ENCODE results near the gene WIPF2. TPM values are rescaled to one million over a fixed set of nuclear protein-coding genes. Genes with fewer than 3 reads are reported as not detected.

The WIPF2 gene
- polyA plus RNA-seq, 1 donor (not counting 4 experiments of a cell fraction or from before 2014, with no cell fraction given) = 8.5 TPM

DNA sequence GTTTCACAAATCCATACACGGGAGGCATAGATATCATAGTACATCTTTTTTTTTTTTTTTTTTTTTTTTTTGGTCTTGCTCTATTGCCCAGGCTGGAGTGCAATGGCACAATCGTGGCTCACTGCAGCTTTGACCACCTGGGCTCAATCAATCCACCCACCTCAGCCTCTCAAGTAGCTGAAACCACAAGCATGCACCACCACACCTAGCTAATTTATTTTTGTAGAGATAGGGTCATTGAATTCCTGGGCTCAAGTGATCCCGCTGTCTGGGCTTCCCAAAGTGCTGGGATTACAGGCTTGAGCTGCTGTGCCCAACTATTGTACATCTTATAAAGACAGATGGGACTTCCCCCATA, 45.3 kb upstream of the WIPF2 start:
- TF ChIP-seq CTCF (optimal IDR thresholded peaks at IDR 0.05 in 1 of 3, IDR thresholded peaks at IDR 0.05 in 1 of 3, conservative IDR thresholded peaks at IDR 0.05 in 1 of 3; ENCODE audit: extremely low read depth in 1 of 3, insufficient read depth in 2 of 3, low read length in 3 of 3) = no peak
- TF ChIP-seq EZH2 (IDR thresholded peaks at IDR 0.05; ENCODE audit: low read length) = no peak
- H3K4me1 ChIP-seq (ENCODE audit: control insufficient read depth, extremely low read depth, insufficient read depth, low read length) = peaks cover 18% of the 10 kb centered on the region
- no peak overlapping the region for H2AFZ ChIP-seq (ENCODE audit: control insufficient read depth, low read length)
- no peaks in the 10 kb centered on the region for H4K20me1 ChIP-seq (ENCODE audit: control insufficient read depth, extremely low read depth, insufficient read depth, low read length)
- H3K4me2 ChIP-seq (ENCODE audit: control insufficient read depth, extremely low read depth, insufficient read depth, low read depth, low read length) = no peak overlapping the region
- DNase-seq (ENCODE audit: low read depth, low spot score) = no peak
- H3K9me3 ChIP-seq (ENCODE audit: control insufficient read depth, low read depth, low read length) = no peaks in the 10 kb centered on the region
- H3K9me1 ChIP-seq (ENCODE audit: control insufficient read depth, extremely low read depth, insufficient read depth, low read length) = no peaks in the 10 kb centered on the region
- dilution Hi-C loops (cut with MboI; ENCODE audit: extremely low pct_ligation_motif_present, low sequenced_read_pairs) = no loop called here
- H3K9ac ChIP-seq (ENCODE audit: control insufficient read depth, extremely low read depth, insufficient read depth, low read length) = no peak overlapping the region
- FAIRE-seq = no peak
- H3K79me2 ChIP-seq (ENCODE audit: control insufficient read depth, insufficient read depth, low read length) = no peaks in the 10 kb centered on the region
- H3K4me3 ChIP-seq (ENCODE audit: control insufficient read depth in 2 of 3, extremely low read depth in 1 of 3, insufficient read depth in 2 of 3, low read depth in 1 of 3, low read length in 3 of 3) = no peak overlapping the region
- peaks cover 20 to 25% of the 10 kb centered on the region in 2 experiments for H3K36me3 ChIP-seq (ENCODE audit: control insufficient read depth in 2 of 2, extremely low read depth in 1 of 2, insufficient read depth in 2 of 2, low read length in 2 of 2)
- no peak overlapping the region for H3K27ac ChIP-seq (ENCODE audit: control insufficient read depth, insufficient read depth, low read length)
- H3K27me3 ChIP-seq (ENCODE audit: control insufficient read depth, extremely low read depth, insufficient read depth, low read length) = no peaks in the 10 kb centered on the region

GRCh38 chr17:40174514-40174913, 44.6 kb upstream of the WIPF2 start:
- H3K4me1 ChIP-seq (ENCODE audit: control insufficient read depth, extremely low read depth, insufficient read depth, low read length) = peaks cover 25% of the 10 kb centered on the region
- peaks cover 18% of the 10 kb centered on the region in 2 experiments for H3K36me3 ChIP-seq (ENCODE audit: control insufficient read depth in 2 of 2, extremely low read depth in 1 of 2, insufficient read depth in 2 of 2, low read length in 2 of 2)
- H3K9me3 ChIP-seq (ENCODE audit: control insufficient read depth, low read depth, low read length) = no peaks in the 10 kb centered on the region
- no peaks in the 10 kb centered on the region for H3K27me3 ChIP-seq (ENCODE audit: control insufficient read depth, extremely low read depth, insufficient read depth, low read length)
- H3K79me2 ChIP-seq (ENCODE audit: control insufficient read depth, insufficient read depth, low read length) = no peaks in the 10 kb centered on the region
- DNase-seq (ENCODE audit: low read depth, low spot score) (no peak), FAIRE-seq (no peak)
- no peak overlapping the region for H2AFZ ChIP-seq (ENCODE audit: control insufficient read depth, low read length)
- no peaks in the 10 kb centered on the region for H4K20me1 ChIP-seq (ENCODE audit: control insufficient read depth, extremely low read depth, insufficient read depth, low read length)
- H3K4me3 ChIP-seq (ENCODE audit: control insufficient read depth in 2 of 3, extremely low read depth in 1 of 3, insufficient read depth in 2 of 3, low read depth in 1 of 3, low read length in 3 of 3) = no peak overlapping the region
- TF ChIP-seq EZH2 (IDR thresholded peaks at IDR 0.05; ENCODE audit: low read length) (no peak), CTCF (optimal IDR thresholded peaks at IDR 0.05 in 1 of 3, IDR thresholded peaks at IDR 0.05 in 1 of 3, conservative IDR thresholded peaks at IDR 0.05 in 1 of 3; ENCODE audit: extremely low read depth in 1 of 3, insufficient read depth in 2 of 3, low read length in 3 of 3) (no peak)
- no peaks in the 10 kb centered on the region for H3K9me1 ChIP-seq (ENCODE audit: control insufficient read depth, extremely low read depth, insufficient read depth, low read length)
- no peak overlapping the region for H3K27ac ChIP-seq (ENCODE audit: control insufficient read depth, insufficient read depth, low read length)
- dilution Hi-C loops (cut with MboI; ENCODE audit: extremely low pct_ligation_motif_present, low sequenced_read_pairs) = no loop called here
- no peak overlapping the region for H3K4me2 ChIP-seq (ENCODE audit: control insufficient read depth, extremely low read depth, insufficient read depth, low read depth, low read length)
- no peak overlapping the region for H3K9ac ChIP-seq (ENCODE audit: control insufficient read depth, extremely low read depth, insufficient read depth, low read length)

Data from keratinocyte (primary cell).